GM12872 (cell line): Measurements from ENCODE around the gene EPHA1.

Source experiments
- CTCF ChIP-seq: IDR thresholded peaks from 3 replicates; pipeline ENCODE4 v1.5.1; 2011; ENCODE audit warnings: low read depth, mild to moderate bottlenecking, low read length, moderate library complexity; ENCODE audit not compliant: insufficient read depth

The EPHA1 gene

DNA sequence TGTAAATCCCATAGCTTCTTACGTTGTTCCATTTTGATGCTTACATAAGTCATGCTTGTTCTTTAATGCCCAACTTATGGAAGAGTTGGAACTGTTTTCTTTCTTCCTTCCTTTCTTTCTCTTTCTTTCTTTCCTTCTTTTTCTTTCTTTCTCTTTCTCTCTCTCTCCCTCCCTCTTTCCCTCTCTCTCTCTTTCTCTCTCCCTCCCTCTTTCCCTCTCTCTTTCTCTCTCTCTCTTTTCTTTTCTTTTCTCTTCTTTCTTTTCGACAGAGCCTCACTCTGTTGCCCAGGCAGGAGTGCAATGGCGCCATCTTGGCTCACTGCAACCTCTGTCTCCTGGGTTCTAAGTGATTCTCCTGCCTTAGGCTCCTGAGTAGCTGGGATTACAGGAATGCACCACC, 65.1 kb downstream of the EPHA1 start:
- TF ChIP-seq CTCF = no peak

GRCh38 chr7:143341842-143342241, 66.8 kb downstream of the EPHA1 start:
- no peak for TF ChIP-seq CTCF
